ENCODE results near the gene NOVA2. TPM values are rescaled to one million over a fixed set of nuclear protein-coding genes. Genes with fewer than 3 reads are reported as not detected.

The NOVA2 gene
- total and polyA plus RNA-seq, 2 of the 8 experiments (the other 6 are each of a cell fraction or from before 2014, with no cell fraction given), result 3.2 to 24.6 TPM

DNA sequence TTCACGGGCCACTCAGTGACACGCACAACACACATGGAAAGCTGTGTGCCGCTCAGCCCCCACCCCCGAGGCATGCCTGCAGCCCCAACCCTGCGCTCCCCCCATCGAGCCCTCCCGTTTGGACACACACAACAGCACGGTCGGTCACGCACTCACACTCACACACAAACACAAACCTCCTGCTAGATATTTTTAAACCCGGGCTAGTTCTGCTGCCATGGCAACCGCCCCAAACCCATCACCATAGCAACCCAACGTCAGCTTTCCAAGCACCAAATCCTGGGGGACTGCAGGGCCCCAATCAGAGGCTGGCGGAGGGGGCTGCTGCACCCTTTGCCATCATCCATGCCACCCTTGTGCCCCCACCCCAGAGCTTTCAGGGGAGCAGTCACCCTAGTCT, 2.5 kb upstream of the NOVA2 start:
- CTCF ChIA-PET (ENCODE audit: partially characterized antibody), result interaction anchor here (0.6 to 1.5 kb wide), 5 partner anchors 12 to 215 kb away, joined by 3 to 4 read pairs (median 3); no protein-coding TSS in a partner anchor
- no peak overlapping the region for H2BK12ac ChIP-seq (ENCODE audit: low read depth, low read length)
- no peak overlapping the region for H3K27ac ChIP-seq (ENCODE audit: low read depth, low read length)
- no peak overlapping the region for H3K23ac ChIP-seq (ENCODE audit: insufficient read length)
- no peak overlapping the region for H3K14ac ChIP-seq (ENCODE audit: insufficient read length)
- TF ChIP-seq SP2 (IDR thresholded peaks at IDR 0.05; ENCODE audit: low read length) (no peak), JUN (IDR thresholded peaks at IDR 0.05; ENCODE audit: low read depth, low read length) (no peak), POU5F1 (IDR thresholded peaks at IDR 0.05; ENCODE audit: low read depth, low read length) (no peak)
- H2AFZ ChIP-seq (ENCODE audit: low read length), result no peak overlapping the region
- no peak for DNase-seq (ENCODE audit: low read depth in 1 of 2, low spot score in 2 of 2)
- H3K79me2 ChIP-seq (ENCODE audit: control insufficient read depth in 1 of 2, insufficient read depth in 2 of 2, low read length in 2 of 2), result no peaks in the 10 kb centered on the region
- no peak overlapping the region for H3K9ac ChIP-seq (replicated peaks in 1 of 4; ENCODE audit: extremely low read depth in 1 of 4, low read depth in 3 of 4, low read length in 3 of 4)
- no peaks in the 10 kb centered on the region for H3K9me3 ChIP-seq (ENCODE audit: insufficient read depth in 2 of 2, low read depth in 1 of 2, low read length in 1 of 2)
- no peak overlapping the region for H3K56ac ChIP-seq (replicated peaks; ENCODE audit: insufficient read length, low read depth, low read length)
- H2BK15ac ChIP-seq (ENCODE audit: low read length), result 0 out of 2 replicates have a peak overlapping the region, but pooled peaks have one; percentile 8
- no peak overlapping the region for H3K18ac ChIP-seq (ENCODE audit: extremely low read depth, low read length)
- peaks cover 6 to 12% of the 10 kb centered on the region in 2 experiments for H4K20me1 ChIP-seq (replicated peaks in 1 of 2; ENCODE audit: control insufficient read depth in 1 of 2, insufficient read depth in 2 of 2, low read length in 2 of 2)
- no peak overlapping the region for H3K4me2 ChIP-seq (ENCODE audit: insufficient read depth in 1 of 2, low read depth in 2 of 2, low read length in 2 of 2)
- H4K5ac ChIP-seq (ENCODE audit: insufficient read length, low read depth, low read length), result no peak overlapping the region
- H3K4ac ChIP-seq (replicated peaks; ENCODE audit: insufficient read length, low read depth, low read length), result no peak overlapping the region
- H4K8ac ChIP-seq (ENCODE audit: extremely low read depth, insufficient read depth, low read length), result no peak overlapping the region; the same call in 1 of the 2 replicates
- H3K27me3 ChIP-seq (replicated peaks in 1 of 4; ENCODE audit: control insufficient read depth in 3 of 4, extremely low read depth in 1 of 4, insufficient read depth in 3 of 4, low read length in 3 of 4), result peaks cover 0 to 5% (median 2%) of the 10 kb centered on the region in 4 experiments; a peak in 3 of 7 replicates
- H2BK5ac ChIP-seq (ENCODE audit: low read depth, low read length), result no peak overlapping the region
- H2BK120ac ChIP-seq (replicated peaks; ENCODE audit: low read depth, low read length), result no peak overlapping the region
- peaks cover 5% of the 10 kb centered on the region; the same call in 1 of the 2 replicates for H3K79me1 ChIP-seq (ENCODE audit: low read depth, low read length)
- peak overlapping the region; percentile 15; the same call in 1 of the 2 replicates for H2AK5ac ChIP-seq (ENCODE audit: low read depth, low read length)
- no peak for FAIRE-seq
- H3K36me3 ChIP-seq (ENCODE audit: control insufficient read depth in 2 of 4, insufficient read depth in 4 of 4, low read length in 3 of 4), result no peaks in the 10 kb centered on the region
- no peak overlapping the region for H4K91ac ChIP-seq (replicated peaks; ENCODE audit: insufficient read length, low read length)
- 87% methylated on average over 14 of the region's 14 CpGs; no CpG with 5 or more reads in 1 of the 2 experiments for WGBS, 2 experiments (ENCODE audit: extremely low coverage in 1 of 2, insufficient coverage in 1 of 2, insufficient read length in 1 of 2, insufficient replicate concordance in 2 of 2, low coverage in 1 of 2, low lambda C conversion rate in 2 of 2, missing lambda C conversion rate in 1 of 2)
- no peak overlapping the region for H2BK20ac ChIP-seq (ENCODE audit: low read length)
- H3K23me2 ChIP-seq (ENCODE audit: low read depth, low read length), result peaks cover 8% of the 10 kb centered on the region; the same call in 1 of the 2 replicates
- POLR2A ChIA-PET (ENCODE audit: partially characterized antibody), result interaction anchor here (0.9 to 3.7 kb wide), 6 partner anchors 8 to 25 kb away, joined by 3 to 18 read pairs (median 4); no protein-coding TSS in a partner anchor
- peaks cover 2 to 12% (median 8%) of the 10 kb centered on the region in 4 experiments; a peak in 5 of 7 replicates for H3K4me1 ChIP-seq (replicated peaks in 1 of 4; ENCODE audit: control insufficient read depth in 3 of 4, insufficient read depth in 4 of 4, low read length in 3 of 4)
- no peak overlapping the region for H3K4me3 ChIP-seq (ENCODE audit: extremely low read depth in 1 of 4, insufficient read depth in 2 of 4, low read depth in 3 of 4, low read length in 4 of 4)
